ENCODE data around the gene HOXB9.

- no peak for TF ChIP-seq CTCF (conservative IDR thresholded peaks at IDR 0.05; ENCODE audit: low read depth in 2 of 2)
- no peak for TF ChIP-seq NANOG (IDR thresholded peaks at IDR 0.05; ENCODE audit: borderline replicate concordance)
- TF ChIP-seq JUNB (IDR thresholded peaks at IDR 0.05; ENCODE audit: unreplicated experiment): no peak
- TF ChIP-seq EZH2 (IDR thresholded peaks at IDR 0.05; ENCODE audit: low read depth, unreplicated experiment): peak; percentile 37
These were observed 20.7 kb downstream of the HOXB9 start for GRCh38 chr17:48605409-48605919.
